Colonic mucosa (tissue), 4 donors: Measurements from ENCODE around the gene IARS2. TPM values are rescaled to one million over a fixed set of nuclear protein-coding genes. Genes with fewer than 3 reads are reported as not detected.
A peak's percentile ranks its signal among the peaks of the same experiment; 100 is the strongest.

Experiments used
- DNase-seq: peaks from one replicate; pipeline ENCODE4 v3.0.0-alpha.2; 2020
- H3K27ac ChIP-seq: fragments of 200-600 bp; one replicate; pipeline ENCODE4 v1.8.0; 2021
- H3K27me3 ChIP-seq: fragments of 200-600 bp; one replicate; pipeline ENCODE4 v1.8.0; 2021
- H3K36me3 ChIP-seq: fragments of 200-600 bp; one replicate; pipeline ENCODE4 v1.8.0; 2021
- H3K4me1 ChIP-seq: fragments of 200-600 bp; one replicate; pipeline ENCODE4 v1.8.0; 2021; ENCODE audit warnings: mild to moderate bottlenecking
- H3K4me3 ChIP-seq: fragments of 200-600 bp; one replicate; pipeline ENCODE4 v1.8.0; 2021
- H3K9ac ChIP-seq, 2 donors: one replicate each; pipeline ENCODE4 v1.7.0; 2013; ENCODE audit warnings: control low read depth in 2 of 2, low read depth in 2 of 2, low read length in 2 of 2
- H3K9me3 ChIP-seq: fragments of 200-600 bp; one replicate; pipeline ENCODE4 v1.8.0; 2021
- CTCF ChIP-seq: fragments of 200-600 bp; IDR thresholded peaks from one replicate; pipeline ENCODE4 v1.8.0; 2022; ENCODE audit warnings: antibody characterized with exemption, mild to moderate bottlenecking
- intact Hi-C: fragments of 100-400 bp; cut with DNase I; formaldehyde crosslinking; loops from one replicate; pipeline ENCODE4 v1.14.1; 2022
- total RNA-seq, 2 donors: library from RNA; stranded (reverse); fragmentation: NEBNext Ultra II Directional in 1 of 2; extraction: Animal tissue kit (Norgen Biotek cat#: 25700) in 1 of 2; gene quantifications; one replicate each; pipeline ENCODE4 v1.2.1, GENCODE V29; 2021
- donor health status: healthy.
- donor health status: DM: no; HTN: no; CAD: no.
- donor health status: DM: no; HTN: no; CAD: no.

The IARS2 gene
- total RNA-seq, 2 donors from 2014 or later, result 80.6 to 114 TPM

GRCh38 chr1:220129479-220130210 is 35.7 kb downstream of the IARS2 start:
- no peaks in the 10 kb centered on the region for H3K27me3 ChIP-seq
- no peak overlapping the region for H3K4me3 ChIP-seq
- H3K9ac ChIP-seq, result no peak overlapping the region
- H3K27ac ChIP-seq, result no peak overlapping the region
- DNase-seq, result no peak
- no peaks in the 10 kb centered on the region for H3K36me3 ChIP-seq
- intact Hi-C loops, result no loop called here
- TF ChIP-seq CTCF, result no peak
- no peaks in the 10 kb centered on the region for H3K9me3 ChIP-seq
- no peaks in the 10 kb centered on the region for H3K4me1 ChIP-seq

- peaks cover 4% of the 10 kb centered on the region for H3K4me1 ChIP-seq
- no peak for DNase-seq
- H3K36me3 ChIP-seq, result no peaks in the 10 kb centered on the region
- H3K4me3 ChIP-seq, result no peak overlapping the region
- intact Hi-C loops, result no loop called here
- no peak overlapping the region for H3K27ac ChIP-seq
- H3K9me3 ChIP-seq, result no peaks in the 10 kb centered on the region
- H3K9ac ChIP-seq, result no peak overlapping the region
- H3K27me3 ChIP-seq, result no peaks in the 10 kb centered on the region
- no peak for TF ChIP-seq CTCF
Measured at GRCh38 chr1:220135755-220136154, 41.8 kb downstream of the IARS2 start.

GRCh38 chr1:220137019-220137786 is 43.3 kb downstream of the IARS2 start:
- H3K4me3 ChIP-seq, result no peak overlapping the region
- no peak overlapping the region for H3K9ac ChIP-seq
- H3K27me3 ChIP-seq, result no peaks in the 10 kb centered on the region
- H3K4me1 ChIP-seq, result peaks cover 4% of the 10 kb centered on the region
- intact Hi-C loops, result no loop called here
- H3K9me3 ChIP-seq, result no peaks in the 10 kb centered on the region
- no peak for DNase-seq
- no peaks in the 10 kb centered on the region for H3K36me3 ChIP-seq
- no peak for TF ChIP-seq CTCF
- peak overlapping the region; percentile 20 for H3K27ac ChIP-seq

- Histone ChIP-seq H3K27me3 (no peaks in the 10 kb centered on the region), H3K4me3 (no peak overlapping the region), H3K36me3 (peaks cover 8% of the 10 kb centered on the region), H3K9ac (no peak overlapping the region), H3K9me3 (no peaks in the 10 kb centered on the region), H3K27ac (no peak overlapping the region), H3K4me1 (peaks cover 4% of the 10 kb centered on the region)
- no peak for DNase-seq
- intact Hi-C loops, result no loop called here
- TF ChIP-seq CTCF, result no peak
Measured at GRCh38 chr1:220139966-220140365, 46.0 kb downstream of the IARS2 start.

DNA sequence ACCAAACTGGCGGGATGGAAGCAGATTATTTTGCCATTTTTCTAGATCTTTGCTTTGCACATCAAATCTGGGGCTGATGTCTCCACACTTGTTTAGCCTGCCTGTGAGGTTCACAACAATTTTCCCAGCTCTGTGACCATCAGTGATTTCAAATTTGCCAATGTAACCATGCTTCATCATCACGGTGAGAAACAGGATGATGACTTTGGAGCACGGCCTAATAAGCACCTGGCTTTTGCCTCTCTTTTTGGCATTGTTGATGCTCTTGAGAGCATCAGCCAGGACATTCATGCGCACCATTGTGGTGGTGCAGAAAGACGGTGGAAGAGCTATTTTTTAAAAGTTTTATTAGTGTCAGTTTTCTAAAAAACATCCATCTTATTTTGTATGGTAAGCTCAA is 50.1 kb downstream of the IARS2 start:
- intact Hi-C loops, result no loop called here
- Histone ChIP-seq H3K4me3 (no peak overlapping the region), H3K9ac (no peak overlapping the region), H3K27me3 (no peaks in the 10 kb centered on the region), H3K4me1 (no peaks in the 10 kb centered on the region), H3K9me3 (no peaks in the 10 kb centered on the region), H3K36me3 (peaks cover 8% of the 10 kb centered on the region), H3K27ac (no peak overlapping the region)
- DNase-seq, result no peak
- TF ChIP-seq CTCF, result no peak
